Ovary (tissue), 3 donors: ENCODE data around the gene MAPK8IP1.

Source experiments
- CTCF ChIP-seq, 3 donors: fragments of 450-650 bp in 2 of 3; fragments of 200-600 bp in 1 of 3; IDR thresholded peaks; one replicate each; pipeline versions ENCODE4 v1.5.1 to v1.8.0; 2016 to 2022; ENCODE audit warnings: antibody characterized with exemption in 3 of 3, mild to moderate bottlenecking in 1 of 3
- POLR2A ChIP-seq: fragments of 450-650 bp; IDR thresholded peaks from one replicate; pipeline ENCODE4 v1.6.1; 2017; ENCODE audit warnings: antibody characterized with exemption, mild to moderate bottlenecking, moderate library complexity
- donor health status: DM: no; HTN: no; CAD: no.

GRCh38 chr11:45902452-45903380, 17.3 kb downstream of the MAPK8IP1 start:
- TF ChIP-seq CTCF (IDR thresholded peaks at IDR 0.05), result no peak
- no peak for TF ChIP-seq POLR2A
